Osteoblast (primary cell): ENCODE measurements around the gene AK3. TPM values are rescaled to one million over a fixed set of nuclear protein-coding genes. Genes with fewer than 3 reads are reported as not detected.
"Not testable (repeated sequence)": the region's sequence is repeated elsewhere in the genome, so short reads cannot be mapped to it uniquely, and the experiment has no call there.

Experiments used
- DNase-seq: peaks from one replicate; pipeline ENCODE4 v3.0.0; 2011; ENCODE audit warnings: low spot score, mixed read lengths; ENCODE audit not compliant: insufficient read length; ENCODE audit errors: missing footprints
- H2AFZ ChIP-seq: 2 replicates; pipeline ENCODE4 v1.6.0; 2011; ENCODE audit warnings: mild to moderate bottlenecking, low read length
- H3K27ac ChIP-seq: 2 replicates; pipeline ENCODE4 v1.5.1; 2011; ENCODE audit warnings: mild to moderate bottlenecking, low read depth, low read length, moderate library complexity
- H3K27me3 ChIP-seq: 2 replicates; pipeline ENCODE4 v1.6.0; 2012; ENCODE audit warnings: mild to moderate bottlenecking, control low read depth, inconsistent platforms, low read length, moderate library complexity; ENCODE audit not compliant: insufficient read depth
- H3K36me3 ChIP-seq: 2 replicates; pipeline ENCODE4 v1.5.1; 2011; ENCODE audit warnings: mild to moderate bottlenecking, low read length, control low read depth, moderate library complexity; ENCODE audit not compliant: insufficient read depth
- H3K4me1 ChIP-seq: 2 replicates; pipeline ENCODE4 v1.5.1; 2011; ENCODE audit warnings: mild to moderate bottlenecking, low read length, control low read depth, moderate library complexity; ENCODE audit not compliant: insufficient read depth
- H3K4me2 ChIP-seq: 2 replicates; pipeline ENCODE4 v1.6.0; 2011; ENCODE audit warnings: mild to moderate bottlenecking, low read length; ENCODE audit not compliant: insufficient read depth
- H3K4me3 ChIP-seq: fragments of 200-600 bp; sonication (generic); 3 replicates; pipeline ENCODE4 v1.5.1; 2012; ENCODE audit warnings: mild to moderate bottlenecking, low read length, inconsistent platforms; ENCODE audit not compliant: insufficient read depth
- H3K79me2 ChIP-seq: 2 replicates; pipeline ENCODE4 v1.6.0; 2012; ENCODE audit warnings: mild to moderate bottlenecking, low read length, control low read depth, inconsistent platforms; ENCODE audit not compliant: insufficient read depth
- H3K9me3 ChIP-seq: 2 replicates; pipeline ENCODE4 v1.5.1; 2011; ENCODE audit warnings: low read depth, low read length, control low read depth
- H4K20me1 ChIP-seq: 2 replicates; pipeline ENCODE4 v1.6.0; 2012; ENCODE audit warnings: mild to moderate bottlenecking, low read length, control low read depth; ENCODE audit not compliant: insufficient read depth
- CTCF ChIP-seq: IDR thresholded peaks from 2 replicates; pipeline ENCODE4 v1.5.1; 2011; ENCODE audit warnings: mild to moderate bottlenecking, low read depth, low read length, moderate library complexity; ENCODE audit errors: extremely low read depth
- total RNA-seq: library from RNA; depleted of rRNA; stranded (reverse); fragments of >200 nt; gene quantifications from 2 replicates; pipeline ENCODE4 v1.2.3, GENCODE V29; 2012

Gene AK3
- total RNA-seq, 1 donor = 48.9 TPM

DNA sequence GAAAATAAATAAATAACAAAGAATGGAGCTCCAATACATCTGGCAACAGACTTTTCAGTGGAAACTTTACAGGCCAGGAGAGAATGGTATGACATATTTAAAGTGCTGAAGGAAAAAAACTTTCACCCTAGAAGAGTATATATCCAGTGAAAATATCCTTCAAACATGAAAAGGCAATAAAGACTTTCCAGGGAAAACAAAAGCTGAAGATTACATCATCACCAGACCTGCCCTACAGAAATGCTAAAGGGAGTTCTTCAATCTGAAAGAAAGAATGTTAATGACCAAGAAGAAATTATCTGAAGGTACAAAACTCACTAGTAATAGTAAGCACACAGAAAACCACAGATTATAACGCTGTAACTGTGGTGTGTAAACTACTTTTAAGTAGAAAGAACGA lies 43.4 kb upstream of the AK3 start:
- no peak for TF ChIP-seq CTCF

GRCh38 chr9:4783191-4783590 lies 42.2 kb upstream of the AK3 start:
- not testable (repeated sequence) for H3K4me3 ChIP-seq, DNase-seq, H2AFZ ChIP-seq, H3K27me3 ChIP-seq, H4K20me1 ChIP-seq, H3K4me1 ChIP-seq, H3K4me2 ChIP-seq, H3K79me2 ChIP-seq, H3K27ac ChIP-seq, H3K9me3 ChIP-seq, H3K36me3 ChIP-seq

More for the DNA sequence above, 43.4 kb upstream of the AK3 start:
- H3K4me3 ChIP-seq = no peak overlapping the region
- no peak overlapping the region for H3K27ac ChIP-seq
- DNase-seq = no peak
- H3K4me1 ChIP-seq = no peaks in the 10 kb centered on the region
- no peaks in the 10 kb centered on the region for H3K27me3 ChIP-seq
- H2AFZ ChIP-seq = no peak overlapping the region
- no peaks in the 10 kb centered on the region for H3K36me3 ChIP-seq
- H3K9me3 ChIP-seq = no peaks in the 10 kb centered on the region
- H4K20me1 ChIP-seq = no peaks in the 10 kb centered on the region
- H3K4me2 ChIP-seq = no peak overlapping the region
- no peaks in the 10 kb centered on the region for H3K79me2 ChIP-seq

- H4K20me1 ChIP-seq = no peaks in the 10 kb centered on the region
- H3K27ac ChIP-seq = no peak overlapping the region
- H3K9me3 ChIP-seq = no peaks in the 10 kb centered on the region
- no peak for TF ChIP-seq CTCF
- H2AFZ ChIP-seq = no peak overlapping the region
- H3K79me2 ChIP-seq = no peaks in the 10 kb centered on the region
- H3K27me3 ChIP-seq = no peaks in the 10 kb centered on the region
- DNase-seq = no peak
- no peaks in the 10 kb centered on the region for H3K4me1 ChIP-seq
- H3K36me3 ChIP-seq = no peaks in the 10 kb centered on the region
- no peak overlapping the region for H3K4me3 ChIP-seq
- no peak overlapping the region for H3K4me2 ChIP-seq
Measured at GRCh38 chr9:4781408-4781807, 40.4 kb upstream of the AK3 start.

DNA sequence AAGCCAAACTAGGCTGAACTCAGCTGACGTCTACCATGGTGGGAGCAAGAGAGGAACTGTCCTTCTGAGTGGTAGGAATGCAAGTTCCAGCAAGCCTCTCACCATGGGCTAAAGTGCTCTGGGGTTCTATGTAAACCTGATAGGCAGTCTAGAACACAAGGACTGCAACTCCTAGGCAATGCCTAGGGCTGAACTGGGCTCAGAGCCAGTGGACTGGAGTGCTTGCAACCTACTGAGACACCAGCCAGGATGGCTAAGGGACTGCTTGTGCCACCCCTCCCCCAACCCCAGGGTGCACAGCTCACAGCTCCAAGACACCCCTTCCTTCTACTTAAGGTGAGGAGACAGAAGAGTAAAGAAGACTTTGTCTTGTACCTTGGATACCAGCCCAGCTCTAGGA lies 39.6 kb upstream of the AK3 start:
- H4K20me1 ChIP-seq = no peaks in the 10 kb centered on the region
- no peak overlapping the region for H2AFZ ChIP-seq
- no peaks in the 10 kb centered on the region for H3K9me3 ChIP-seq
- no peak overlapping the region for H3K4me3 ChIP-seq
- DNase-seq = no peak
- TF ChIP-seq CTCF = no peak
- no peaks in the 10 kb centered on the region for H3K4me1 ChIP-seq
- no peak overlapping the region for H3K4me2 ChIP-seq
- no peaks in the 10 kb centered on the region for H3K79me2 ChIP-seq
- H3K27ac ChIP-seq = no peak overlapping the region
- H3K36me3 ChIP-seq = no peaks in the 10 kb centered on the region
- no peaks in the 10 kb centered on the region for H3K27me3 ChIP-seq

DNA sequence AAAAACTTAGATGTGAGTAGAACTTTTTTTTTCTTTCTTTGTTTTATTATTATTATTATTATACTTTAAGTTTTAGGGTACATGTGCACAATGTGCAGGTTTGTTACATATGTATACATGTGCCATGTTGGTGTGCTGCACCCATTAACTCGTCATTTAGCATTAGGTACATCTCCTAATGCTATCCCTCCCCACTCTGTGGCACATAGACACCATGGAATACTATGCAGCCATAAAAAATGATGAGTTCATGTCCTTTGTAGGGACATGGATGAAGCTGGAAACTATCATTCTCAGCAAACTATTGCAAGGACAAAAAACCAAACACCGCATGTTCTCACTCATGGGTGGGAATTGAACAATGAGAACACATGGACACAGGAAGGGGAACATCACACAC lies 34.0 kb upstream of the AK3 start:
- not testable (repeated sequence) for H3K4me2 ChIP-seq, H3K27me3 ChIP-seq, H3K9me3 ChIP-seq, H3K79me2 ChIP-seq, H4K20me1 ChIP-seq, DNase-seq, H2AFZ ChIP-seq, H3K4me3 ChIP-seq, H3K36me3 ChIP-seq, H3K4me1 ChIP-seq, H3K27ac ChIP-seq
